ENCODE results near the gene ZNF805.

DNA sequence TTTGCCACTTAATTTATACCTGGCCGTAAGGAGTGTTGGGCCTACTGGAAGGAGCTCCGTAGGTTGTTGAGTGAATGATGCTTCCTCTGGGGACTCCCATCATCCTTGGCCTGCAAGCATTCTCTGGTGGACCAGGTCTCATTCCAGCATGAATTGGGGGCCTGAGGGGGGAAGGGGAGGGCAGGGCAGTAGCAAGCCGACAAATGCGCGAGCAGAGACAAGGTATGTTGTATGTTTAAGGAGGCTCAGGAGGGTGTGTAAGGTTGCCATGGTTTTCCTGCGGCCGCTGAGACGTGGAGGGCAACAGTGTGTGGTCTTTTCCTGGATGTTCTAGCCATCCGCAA is 48.4 kb upstream of the ZNF805 start:
- TF ChIP-seq, protein P1, sequence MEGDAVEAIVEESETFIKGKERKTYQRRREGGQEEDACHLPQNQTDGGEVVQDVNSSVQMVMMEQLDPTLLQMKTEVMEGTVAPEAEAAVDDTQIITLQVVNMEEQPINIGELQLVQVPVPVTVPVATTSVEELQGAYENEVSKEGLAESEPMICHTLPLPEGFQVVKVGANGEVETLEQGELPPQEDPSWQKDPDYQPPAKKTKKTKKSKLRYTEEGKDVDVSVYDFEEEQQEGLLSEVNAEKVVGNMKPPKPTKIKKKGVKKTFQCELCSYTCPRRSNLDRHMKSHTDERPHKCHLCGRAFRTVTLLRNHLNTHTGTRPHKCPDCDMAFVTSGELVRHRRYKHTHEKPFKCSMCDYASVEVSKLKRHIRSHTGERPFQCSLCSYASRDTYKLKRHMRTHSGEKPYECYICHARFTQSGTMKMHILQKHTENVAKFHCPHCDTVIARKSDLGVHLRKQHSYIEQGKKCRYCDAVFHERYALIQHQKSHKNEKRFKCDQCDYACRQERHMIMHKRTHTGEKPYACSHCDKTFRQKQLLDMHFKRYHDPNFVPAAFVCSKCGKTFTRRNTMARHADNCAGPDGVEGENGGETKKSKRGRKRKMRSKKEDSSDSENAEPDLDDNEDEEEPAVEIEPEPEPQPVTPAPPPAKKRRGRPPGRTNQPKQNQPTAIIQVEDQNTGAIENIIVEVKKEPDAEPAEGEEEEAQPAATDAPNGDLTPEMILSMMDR (IDR thresholded peaks at IDR 0.05): no peak
- TF ChIP-seq POLR2A (IDR thresholded peaks at IDR 0.05): no peak

Measured in heart left ventricle (tissue), 13 donors.